A673 (cell line): ENCODE results near the gene HRH3. TPM values are rescaled to one million over a fixed set of nuclear protein-coding genes. Genes with fewer than 3 reads are reported as not detected.

Experiments
- BruUV-seq: library from RNA; stranded (reverse); fragments of 400-500 nt; replicated peaks from 2 replicates; lab custom pipeline; 2021; lab: Mats Ljungman, UMichigan
- CTCF ChIA-PET: fragments of 300-600 bp; sonication (Branson Sonifier 250); formaldehyde crosslinking; loops from one replicate; lab custom pipeline; 2022; ENCODE audit warnings: antibody characterized with exemption; lab: Charles Lee
- POLR2A ChIA-PET: fragments of 300-600 bp; sonication (Branson Sonifier 250); formaldehyde crosslinking; loops from one replicate; lab custom pipeline; 2022; ENCODE audit warnings: antibody characterized with exemption; ENCODE audit not compliant: low non-redundant PET; lab: Charles Lee
- DNase-seq: peaks from one replicate; pipeline ENCODE4 v3.0.0-alpha.2; 2015; ENCODE audit warnings: low spot score
- H3K27ac ChIP-seq: fragments of 200-600 bp; sonication (generic); 2 replicates; pipeline ENCODE4 v1.5.1; 2016; ENCODE audit warnings: mixed run types, low read depth, mild to moderate bottlenecking, mixed read lengths, antibody characterized with exemption, low read length; ENCODE audit not compliant: poor library complexity, severe bottlenecking
- H3K27me3 ChIP-seq: fragments of 200-600 bp; sonication (generic); replicated peaks from 2 replicates; pipeline ENCODE4 v1.6.1; 2017; ENCODE audit warnings: mixed run types, low read depth, mild to moderate bottlenecking, mixed read lengths, antibody characterized with exemption, low read length; ENCODE audit not compliant: insufficient read depth, poor library complexity
- H3K36me3 ChIP-seq: fragments of 200-600 bp; sonication (generic); 2 replicates; pipeline ENCODE4 v1.6.1; 2016; ENCODE audit warnings: mixed run types, mild to moderate bottlenecking, mixed read lengths, antibody characterized with exemption, low read length; ENCODE audit not compliant: insufficient read depth, poor library complexity, severe bottlenecking
- H3K4me1 ChIP-seq: fragments of 200-600 bp; sonication (generic); 2 replicates; pipeline ENCODE4 v1.6.1; 2017; ENCODE audit warnings: mixed run types, mild to moderate bottlenecking, mixed read lengths, antibody characterized with exemption, low read length; ENCODE audit not compliant: insufficient read depth, poor library complexity, severe bottlenecking
- H3K4me3 ChIP-seq: fragments of 200-600 bp; sonication (generic); 2 replicates; pipeline ENCODE4 v1.5.1; 2016; ENCODE audit warnings: low read depth, mixed run types, mild to moderate bottlenecking, mixed read lengths, low read length; ENCODE audit not compliant: poor library complexity, severe bottlenecking
- H3K9me3 ChIP-seq: fragments of 200-600 bp; sonication (generic); 2 replicates; pipeline ENCODE4 v1.6.1; 2016; ENCODE audit warnings: mixed run types, low read depth, mild to moderate bottlenecking, mixed read lengths, antibody characterized with exemption, low read length; ENCODE audit not compliant: poor library complexity, severe bottlenecking
- EZH2 ChIP-seq: fragments of 200-600 bp; sonication (generic); IDR thresholded peaks from 2 replicates; pipeline ENCODE4 v1.6.1; 2017; ENCODE audit warnings: borderline replicate concordance, low read depth, mild to moderate bottlenecking, mixed read lengths, antibody characterized with exemption, low read length; ENCODE audit not compliant: poor library complexity, severe bottlenecking
- intact Hi-C: fragments of 100-400 bp; cut with micrococcal nuclease; formaldehyde crosslinking; loops from one replicate; pipeline ENCODE4 v1.10.0; 2022; ENCODE audit not compliant: unreplicated experiment
- total RNA-seq: library from RNA; stranded (reverse); gene quantifications from 2 replicates; pipeline ENCODE4 v1.2.3, GENCODE V29; 2021
- TF ChIP-seq, protein P1 (sequence below): fragments of 300-800, 200-600 bp; sonication (generic); conservative IDR thresholded peaks from 2 replicates; pipeline ENCODE4 v1.5.1; 2017; ENCODE audit warnings: low read depth, mild to moderate bottlenecking, antibody characterized with exemption, low read length, moderate library complexity, mixed read lengths

Gene HRH3
- total RNA-seq, 1 experiment from 2014 or later = not detected

DNA sequence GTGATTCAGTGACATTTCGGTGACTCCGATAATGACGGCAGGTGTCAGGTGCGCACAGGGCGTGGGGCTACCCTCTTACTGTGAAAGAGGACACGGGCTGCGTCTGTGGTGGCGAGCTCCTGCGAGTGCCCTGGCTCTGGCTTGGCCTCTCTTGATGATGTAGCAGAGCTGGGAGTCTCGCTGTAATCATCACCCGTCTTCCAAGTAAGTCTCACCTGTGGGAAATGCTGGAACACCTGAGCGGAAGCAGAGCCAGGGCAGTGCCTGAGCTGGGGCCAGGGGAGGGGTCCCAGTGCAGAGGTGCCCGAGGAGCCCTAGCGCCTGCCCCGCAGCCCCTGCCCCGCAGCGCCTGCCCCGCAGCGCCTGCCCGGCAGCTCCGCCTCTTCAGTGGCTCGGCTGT, 23.0 kb upstream of the HRH3 start:
- no peaks in the 10 kb centered on the region for H3K36me3 ChIP-seq
- H3K4me1 ChIP-seq = no peaks in the 10 kb centered on the region
- no peaks in the 10 kb centered on the region for H3K9me3 ChIP-seq
- TF ChIP-seq, protein P1, sequence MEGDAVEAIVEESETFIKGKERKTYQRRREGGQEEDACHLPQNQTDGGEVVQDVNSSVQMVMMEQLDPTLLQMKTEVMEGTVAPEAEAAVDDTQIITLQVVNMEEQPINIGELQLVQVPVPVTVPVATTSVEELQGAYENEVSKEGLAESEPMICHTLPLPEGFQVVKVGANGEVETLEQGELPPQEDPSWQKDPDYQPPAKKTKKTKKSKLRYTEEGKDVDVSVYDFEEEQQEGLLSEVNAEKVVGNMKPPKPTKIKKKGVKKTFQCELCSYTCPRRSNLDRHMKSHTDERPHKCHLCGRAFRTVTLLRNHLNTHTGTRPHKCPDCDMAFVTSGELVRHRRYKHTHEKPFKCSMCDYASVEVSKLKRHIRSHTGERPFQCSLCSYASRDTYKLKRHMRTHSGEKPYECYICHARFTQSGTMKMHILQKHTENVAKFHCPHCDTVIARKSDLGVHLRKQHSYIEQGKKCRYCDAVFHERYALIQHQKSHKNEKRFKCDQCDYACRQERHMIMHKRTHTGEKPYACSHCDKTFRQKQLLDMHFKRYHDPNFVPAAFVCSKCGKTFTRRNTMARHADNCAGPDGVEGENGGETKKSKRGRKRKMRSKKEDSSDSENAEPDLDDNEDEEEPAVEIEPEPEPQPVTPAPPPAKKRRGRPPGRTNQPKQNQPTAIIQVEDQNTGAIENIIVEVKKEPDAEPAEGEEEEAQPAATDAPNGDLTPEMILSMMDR = no peak
- TF ChIP-seq EZH2 = no peak
- intact Hi-C loops = no loop called here
- no peak for DNase-seq
- no peaks in the 10 kb centered on the region for H3K27me3 ChIP-seq
- H3K4me3 ChIP-seq = no peak overlapping the region
- POLR2A ChIA-PET = no interaction called here
- H3K27ac ChIP-seq = no peak overlapping the region
- CTCF ChIA-PET = interaction anchor here (0.6 kb wide), 1 partner anchor 72 kb away, joined by 4 read pairs; no protein-coding TSS in a partner anchor
- no TSS peak for BruUV-seq

GRCh38 chr20:62242176-62242575, 22.1 kb upstream of the HRH3 start:
- no peak overlapping the region for H3K4me3 ChIP-seq
- no TSS peak for BruUV-seq
- no peak for DNase-seq
- POLR2A ChIA-PET = no interaction called here
- CTCF ChIA-PET = no interaction called here
- no peaks in the 10 kb centered on the region for H3K36me3 ChIP-seq
- H3K9me3 ChIP-seq = no peaks in the 10 kb centered on the region
- no peaks in the 10 kb centered on the region for H3K4me1 ChIP-seq
- intact Hi-C loops = no loop called here
- no peak overlapping the region for H3K27ac ChIP-seq
- no peak for TF ChIP-seq EZH2
- TF ChIP-seq, protein P1 = no peak
- H3K27me3 ChIP-seq = no peaks in the 10 kb centered on the region

DNA sequence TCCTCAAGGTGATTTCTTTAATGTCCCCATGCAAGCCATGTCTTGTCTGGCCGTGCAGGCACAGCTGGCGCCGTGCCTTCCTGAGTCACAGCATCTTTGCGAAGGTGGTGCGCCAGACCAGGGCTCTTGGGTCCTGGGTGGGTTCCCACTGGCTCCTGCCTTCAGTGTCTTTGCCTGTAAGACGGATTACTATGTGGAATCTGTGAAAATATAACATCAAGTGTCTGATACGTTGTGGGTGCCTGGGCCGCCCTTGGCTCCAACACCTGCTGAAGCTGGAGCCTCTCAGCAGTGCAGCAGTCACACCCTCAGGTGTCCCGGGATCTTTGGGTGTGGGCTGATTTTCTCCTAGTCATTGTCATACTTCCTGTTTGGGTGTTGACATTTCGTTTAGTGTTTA, 21.4 kb upstream of the HRH3 start:
- no peak for TF ChIP-seq EZH2
- TF ChIP-seq, protein P1 = no peak
- intact Hi-C loops = no loop called here
- no peak for DNase-seq
- no peaks in the 10 kb centered on the region for H3K4me1 ChIP-seq
- no peaks in the 10 kb centered on the region for H3K9me3 ChIP-seq
- ChIA-PET POLR2A (no interaction called here), CTCF (no interaction called here)
- no peak overlapping the region for H3K27ac ChIP-seq
- no peak overlapping the region for H3K4me3 ChIP-seq
- no peaks in the 10 kb centered on the region for H3K27me3 ChIP-seq
- H3K36me3 ChIP-seq = no peaks in the 10 kb centered on the region
- BruUV-seq = no TSS peak
